ENCODE data around the gene SPAAR. TPM values are rescaled to one million over a fixed set of nuclear protein-coding genes. Genes with fewer than 3 reads are reported as not detected.

SPAAR gene
- total RNA-seq, 1 experiment from 2014 or later = not detected

DNA sequence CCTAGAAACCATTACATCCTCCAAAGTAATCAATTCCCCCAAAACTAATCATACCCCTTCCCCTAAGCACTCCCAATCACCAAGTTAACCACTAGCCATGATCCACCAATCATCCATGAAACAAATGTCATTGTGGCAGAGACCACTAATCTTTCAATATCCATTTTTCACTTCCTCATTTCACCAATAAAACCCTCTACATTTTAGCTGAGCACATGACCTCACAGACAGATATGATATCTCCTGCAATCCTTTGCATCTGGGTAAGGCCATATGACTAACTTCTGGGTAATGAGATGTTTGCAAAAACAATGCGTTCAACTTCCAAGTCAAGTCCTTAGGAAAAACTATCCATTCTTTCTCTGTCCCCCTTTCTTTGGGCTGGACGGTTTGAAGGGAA, 27.9 kb downstream of the SPAAR start:
- no peaks in the 10 kb centered on the region for H3K9me2 ChIP-seq (ENCODE audit: insufficient read depth)
- ATAC-seq = no peak
- no peaks in the 10 kb centered on the region for H4K20me1 ChIP-seq (ENCODE audit: insufficient read depth)
- no peak overlapping the region for H3K4me3 ChIP-seq (replicated peaks in 1 of 2; ENCODE audit: low read depth in 1 of 2, low read length in 2 of 2)
- CTCF ChIA-PET = no interaction called here
- H3K4me2 ChIP-seq (ENCODE audit: low read length) = no peak overlapping the region
- POLR2A ChIA-PET = no interaction called here
- BruUV-seq (replicated peaks) = no TSS peak
- no peaks in the 10 kb centered on the region for H3K4me1 ChIP-seq (ENCODE audit: control insufficient read depth in 1 of 2, insufficient read depth in 2 of 2, low read length in 2 of 2)
- intact Hi-C loops (cut with micrococcal nuclease) = no loop called here
- DNase-seq (ENCODE audit: low read depth, low spot score) = no peak
- H3K9ac ChIP-seq (ENCODE audit: low read length) = no peak overlapping the region
- no peaks in the 10 kb centered on the region for H3K36me3 ChIP-seq (ENCODE audit: control insufficient read depth in 1 of 2, insufficient read depth in 2 of 2, low read length in 2 of 2)
- TF ChIP-seq CEBPB (IDR thresholded peaks at IDR 0.05; ENCODE audit: low read depth) (no peak), FOSL1 (IDR thresholded peaks at IDR 0.05; ENCODE audit: low read depth) (no peak), POLR2A (IDR thresholded peaks at IDR 0.05; ENCODE audit: borderline replicate concordance, extremely low read depth, insufficient read depth, insufficient read length) (no peak), SIN3A (IDR thresholded peaks at IDR 0.05; ENCODE audit: low read depth) (no peak), EZH2 (IDR thresholded peaks at IDR 0.05) (no peak), ZNF274 (IDR thresholded peaks at IDR 0.05; ENCODE audit: low read depth, low read length) (no peak), CBX3 (IDR thresholded peaks at IDR 0.05; ENCODE audit: low read depth) (no peak)
- TF ChIP-seq, protein P1, sequence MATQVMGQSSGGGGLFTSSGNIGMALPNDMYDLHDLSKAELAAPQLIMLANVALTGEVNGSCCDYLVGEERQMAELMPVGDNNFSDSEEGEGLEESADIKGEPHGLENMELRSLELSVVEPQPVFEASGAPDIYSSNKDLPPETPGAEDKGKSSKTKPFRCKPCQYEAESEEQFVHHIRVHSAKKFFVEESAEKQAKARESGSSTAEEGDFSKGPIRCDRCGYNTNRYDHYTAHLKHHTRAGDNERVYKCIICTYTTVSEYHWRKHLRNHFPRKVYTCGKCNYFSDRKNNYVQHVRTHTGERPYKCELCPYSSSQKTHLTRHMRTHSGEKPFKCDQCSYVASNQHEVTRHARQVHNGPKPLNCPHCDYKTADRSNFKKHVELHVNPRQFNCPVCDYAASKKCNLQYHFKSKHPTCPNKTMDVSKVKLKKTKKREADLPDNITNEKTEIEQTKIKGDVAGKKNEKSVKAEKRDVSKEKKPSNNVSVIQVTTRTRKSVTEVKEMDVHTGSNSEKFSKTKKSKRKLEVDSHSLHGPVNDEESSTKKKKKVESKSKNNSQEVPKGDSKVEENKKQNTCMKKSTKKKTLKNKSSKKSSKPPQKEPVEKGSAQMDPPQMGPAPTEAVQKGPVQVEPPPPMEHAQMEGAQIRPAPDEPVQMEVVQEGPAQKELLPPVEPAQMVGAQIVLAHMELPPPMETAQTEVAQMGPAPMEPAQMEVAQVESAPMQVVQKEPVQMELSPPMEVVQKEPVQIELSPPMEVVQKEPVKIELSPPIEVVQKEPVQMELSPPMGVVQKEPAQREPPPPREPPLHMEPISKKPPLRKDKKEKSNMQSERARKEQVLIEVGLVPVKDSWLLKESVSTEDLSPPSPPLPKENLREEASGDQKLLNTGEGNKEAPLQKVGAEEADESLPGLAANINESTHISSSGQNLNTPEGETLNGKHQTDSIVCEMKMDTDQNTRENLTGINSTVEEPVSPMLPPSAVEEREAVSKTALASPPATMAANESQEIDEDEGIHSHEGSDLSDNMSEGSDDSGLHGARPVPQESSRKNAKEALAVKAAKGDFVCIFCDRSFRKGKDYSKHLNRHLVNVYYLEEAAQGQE (IDR thresholded peaks at IDR 0.05; ENCODE audit: low read depth) = no peak
- TF ChIP-seq, protein P2, sequence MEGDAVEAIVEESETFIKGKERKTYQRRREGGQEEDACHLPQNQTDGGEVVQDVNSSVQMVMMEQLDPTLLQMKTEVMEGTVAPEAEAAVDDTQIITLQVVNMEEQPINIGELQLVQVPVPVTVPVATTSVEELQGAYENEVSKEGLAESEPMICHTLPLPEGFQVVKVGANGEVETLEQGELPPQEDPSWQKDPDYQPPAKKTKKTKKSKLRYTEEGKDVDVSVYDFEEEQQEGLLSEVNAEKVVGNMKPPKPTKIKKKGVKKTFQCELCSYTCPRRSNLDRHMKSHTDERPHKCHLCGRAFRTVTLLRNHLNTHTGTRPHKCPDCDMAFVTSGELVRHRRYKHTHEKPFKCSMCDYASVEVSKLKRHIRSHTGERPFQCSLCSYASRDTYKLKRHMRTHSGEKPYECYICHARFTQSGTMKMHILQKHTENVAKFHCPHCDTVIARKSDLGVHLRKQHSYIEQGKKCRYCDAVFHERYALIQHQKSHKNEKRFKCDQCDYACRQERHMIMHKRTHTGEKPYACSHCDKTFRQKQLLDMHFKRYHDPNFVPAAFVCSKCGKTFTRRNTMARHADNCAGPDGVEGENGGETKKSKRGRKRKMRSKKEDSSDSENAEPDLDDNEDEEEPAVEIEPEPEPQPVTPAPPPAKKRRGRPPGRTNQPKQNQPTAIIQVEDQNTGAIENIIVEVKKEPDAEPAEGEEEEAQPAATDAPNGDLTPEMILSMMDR (IDR thresholded peaks at IDR 0.05 in 2 of 3, conservative IDR thresholded peaks at IDR 0.05 in 1 of 3; ENCODE audit: borderline replicate concordance in 1 of 3, insufficient read depth in 1 of 3, low read depth in 2 of 3, low read length in 2 of 3) = no peak
- TF ChIP-seq, protein P3, sequence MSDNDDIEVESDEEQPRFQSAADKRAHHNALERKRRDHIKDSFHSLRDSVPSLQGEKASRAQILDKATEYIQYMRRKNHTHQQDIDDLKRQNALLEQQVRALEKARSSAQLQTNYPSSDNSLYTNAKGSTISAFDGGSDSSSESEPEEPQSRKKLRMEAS (IDR thresholded peaks at IDR 0.05) = no peak
- RAD21 ChIA-PET (ENCODE audit: low non-redundant PET in 1 of 2, low total read pairs in 2 of 2, uncharacterized antibody in 2 of 2, unreplicated experiment in 2 of 2) = no interaction called here
- no peak overlapping the region for H2AFZ ChIP-seq (ENCODE audit: low read depth, low read length, poor library complexity, severe bottlenecking)
- no peaks in the 10 kb centered on the region for H3K9me3 ChIP-seq (ENCODE audit: control insufficient read depth in 1 of 2, insufficient read depth in 1 of 2, low read depth in 1 of 2, low read length in 2 of 2)
- no peak overlapping the region for H3K27ac ChIP-seq (ENCODE audit: low read depth, low read length)
- H3K27me3 ChIP-seq (ENCODE audit: insufficient read depth, low read length) = no peaks in the 10 kb centered on the region
- H3K79me2 ChIP-seq (ENCODE audit: insufficient read depth, low read length) = no peaks in the 10 kb centered on the region
